HG03064 (cell line): Measurements from ENCODE around the gene UGT1A6.
"Not testable (repeated sequence)": the region's sequence is repeated elsewhere in the genome, so short reads cannot be mapped to it uniquely, and the experiment has no call there.

Experiments used
- ATAC-seq: cut with Tn5 transposase; IDR thresholded peaks from one replicate; pipeline ENCODE4 v1.9.1; 2021; ENCODE audit warnings: low read depth; ENCODE audit not compliant: unreplicated experiment

Gene UGT1A6

GRCh38 chr2:233684640-233685039, 8.1 kb upstream of the UGT1A6 start:
- no peak for ATAC-seq

- ATAC-seq, result no peak
Observed at GRCh38 chr2:233686928-233687327, 5.8 kb upstream of the UGT1A6 start.

- ATAC-seq, result no peak
Observed at GRCh38 chr2:233688341-233688740, 4.3 kb upstream of the UGT1A6 start.

- no peak for ATAC-seq
Observed at GRCh38 chr2:233689031-233689430, 3.7 kb upstream of the UGT1A6 start.

DNA sequence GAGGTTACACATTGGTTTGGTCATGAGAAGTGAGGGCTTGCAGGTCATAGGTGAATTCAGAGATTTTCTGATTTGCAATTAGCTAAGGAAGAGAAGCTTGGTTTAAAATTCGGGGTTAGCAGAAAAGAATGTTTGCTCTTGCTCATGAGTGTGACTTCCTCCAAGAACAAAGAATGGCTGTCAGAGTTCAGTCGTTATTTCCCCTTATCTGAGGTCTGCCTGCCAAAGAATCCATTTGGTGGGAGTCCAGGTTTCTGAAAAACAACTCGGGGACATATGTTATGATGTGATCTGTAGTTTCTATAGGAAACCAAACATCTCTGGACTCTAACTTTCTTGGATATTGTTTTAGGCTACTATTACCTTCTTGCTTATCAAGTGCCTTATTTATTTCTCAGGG, 3.2 kb upstream of the UGT1A6 start:
- ATAC-seq, result no peak

DNA sequence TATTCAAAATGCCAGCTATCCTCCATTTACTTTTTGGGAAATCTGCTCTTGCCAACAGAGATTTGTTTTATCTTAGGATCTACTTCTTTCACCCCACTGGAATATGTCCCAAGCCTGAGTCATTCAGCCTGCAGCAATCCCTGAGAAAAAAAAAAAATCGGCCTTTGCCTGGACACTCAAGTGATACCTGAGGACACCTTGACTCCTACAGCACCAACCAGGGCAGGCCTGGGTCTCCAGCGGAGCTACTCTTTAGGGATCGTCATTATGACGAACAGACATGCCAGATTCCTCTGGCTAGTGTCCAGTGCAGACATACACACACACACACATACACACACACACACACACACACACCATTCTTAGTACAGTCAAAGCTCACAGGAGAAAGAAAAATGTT, 2.2 kb upstream of the UGT1A6 start:
- no peak for ATAC-seq

DNA sequence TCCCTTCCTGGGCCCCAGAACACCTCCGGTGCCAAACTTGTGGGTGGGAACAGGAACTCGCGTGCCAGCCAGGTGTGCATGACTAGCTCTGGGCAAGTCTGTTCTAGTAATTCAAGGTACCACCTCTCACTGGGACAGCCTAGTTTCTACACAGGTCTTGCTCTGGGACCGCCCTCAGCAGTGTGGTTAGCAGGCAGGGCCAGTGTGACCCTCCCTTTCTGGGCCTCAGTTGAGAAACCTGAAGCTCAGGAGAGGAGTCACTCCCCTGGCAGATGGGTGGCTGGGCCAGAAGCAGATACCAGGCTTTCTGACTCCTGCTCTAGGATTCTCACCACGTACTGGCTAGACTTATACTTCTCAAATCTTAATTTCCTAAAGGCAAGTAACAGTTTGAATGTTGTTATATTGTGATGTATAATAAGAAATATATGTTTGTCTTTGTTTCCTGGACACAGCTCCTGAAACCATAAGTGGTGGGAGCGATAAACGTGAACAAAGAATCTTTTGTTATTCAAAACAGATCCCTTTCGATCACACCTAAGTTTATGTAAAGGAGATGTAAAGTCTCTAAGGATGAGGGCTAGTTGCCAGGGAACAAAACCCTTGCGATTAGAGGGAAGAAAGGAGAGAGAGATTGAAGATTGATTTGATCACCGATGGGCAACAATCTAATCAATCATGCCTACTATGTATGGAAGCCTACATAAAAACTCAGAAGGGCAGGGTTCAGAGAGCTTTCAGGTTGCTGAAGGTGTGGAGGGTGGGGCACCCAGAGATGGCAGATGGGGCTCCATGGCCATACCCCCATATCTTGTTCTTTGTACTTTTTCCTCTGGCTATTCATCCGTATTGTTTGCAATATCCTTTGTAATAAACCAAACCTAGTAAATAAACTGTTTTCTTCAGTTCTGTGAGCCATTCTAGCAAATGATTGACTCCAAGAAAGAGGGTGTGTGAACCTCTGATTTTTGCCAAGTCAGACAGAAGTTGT, 952 bp upstream of the UGT1A6 start:
- no peak for ATAC-seq

DNA sequence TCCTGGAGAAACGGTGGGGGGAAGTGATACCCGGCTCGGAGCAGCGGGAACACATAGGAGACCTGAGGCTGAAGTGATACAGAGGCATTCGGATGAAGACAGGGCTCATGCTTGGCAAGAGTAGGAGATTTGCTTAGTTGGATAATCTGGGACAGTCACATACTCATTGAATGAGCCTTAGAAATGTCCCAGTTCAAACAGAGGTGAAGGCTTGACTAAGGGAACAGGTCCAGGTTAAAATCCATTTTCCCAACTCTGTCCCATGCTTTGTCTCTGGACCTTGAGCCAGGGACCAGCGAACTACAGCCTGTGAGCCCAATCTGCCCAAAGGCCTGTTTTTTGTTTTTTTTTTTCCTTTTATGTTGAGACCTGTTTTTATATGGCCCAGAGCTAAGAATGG, 1.3 kb downstream of the UGT1A6 start:
- no peak for ATAC-seq

DNA sequence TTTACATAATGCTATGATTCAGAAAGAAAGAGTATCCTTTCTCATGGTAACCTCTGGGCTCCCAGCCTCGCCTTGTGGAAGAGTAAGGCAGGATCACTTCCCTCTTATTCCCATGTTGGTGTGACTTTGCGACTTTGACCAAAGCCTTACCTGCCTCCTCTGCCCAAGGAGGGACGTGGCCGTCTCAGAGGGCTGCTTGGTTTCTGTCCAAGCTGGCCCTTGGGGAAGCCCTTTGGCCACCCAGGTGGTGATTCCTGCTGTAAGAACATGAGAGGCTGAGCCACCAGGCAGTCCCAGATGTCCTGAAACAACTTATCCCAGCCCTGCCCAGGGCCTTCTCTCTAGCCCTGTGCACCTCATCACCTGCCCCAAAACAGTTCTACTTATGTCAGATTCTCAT, 6.0 kb downstream of the UGT1A6 start:
- ATAC-seq, result no peak

DNA sequence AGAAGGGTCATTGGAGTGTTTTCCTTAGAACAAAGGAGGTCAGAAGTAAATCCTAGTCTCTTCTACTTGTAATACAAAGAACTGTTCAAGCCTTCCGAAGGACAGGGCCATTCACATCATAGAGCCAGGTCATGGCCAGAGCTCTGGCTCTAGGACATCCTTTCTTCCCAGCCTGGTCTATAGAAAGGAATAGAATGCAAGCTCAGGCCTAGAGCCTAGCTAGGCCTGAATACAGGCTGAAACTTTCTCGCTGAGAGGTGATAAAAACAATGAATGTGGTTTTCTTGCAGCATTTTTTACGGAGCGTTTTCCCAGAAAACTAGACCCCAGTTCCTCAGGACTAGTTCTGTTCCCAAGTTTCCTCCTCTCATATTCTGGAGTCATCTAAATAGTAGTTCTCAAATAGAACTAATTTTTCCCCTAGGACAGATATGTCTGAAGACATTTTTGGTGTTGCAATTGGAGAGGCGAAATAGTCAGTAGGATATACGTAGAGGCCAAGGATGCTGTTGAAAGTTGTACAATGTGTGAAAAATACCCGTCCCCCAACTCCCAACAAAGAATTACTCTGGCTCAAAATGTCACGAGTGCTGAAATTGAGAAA, 6.8 kb downstream of the UGT1A6 start:
- ATAC-seq, result no peak

GRCh38 chr2:233700028-233700635, 7.4 kb downstream of the UGT1A6 start:
- ATAC-seq, result no peak

- ATAC-seq, result not testable (repeated sequence)
Observed at GRCh38 chr2:233700842-233701241, 8.2 kb downstream of the UGT1A6 start.

GRCh38 chr2:233702238-233702637, 9.5 kb downstream of the UGT1A6 start:
- ATAC-seq, result no peak

DNA sequence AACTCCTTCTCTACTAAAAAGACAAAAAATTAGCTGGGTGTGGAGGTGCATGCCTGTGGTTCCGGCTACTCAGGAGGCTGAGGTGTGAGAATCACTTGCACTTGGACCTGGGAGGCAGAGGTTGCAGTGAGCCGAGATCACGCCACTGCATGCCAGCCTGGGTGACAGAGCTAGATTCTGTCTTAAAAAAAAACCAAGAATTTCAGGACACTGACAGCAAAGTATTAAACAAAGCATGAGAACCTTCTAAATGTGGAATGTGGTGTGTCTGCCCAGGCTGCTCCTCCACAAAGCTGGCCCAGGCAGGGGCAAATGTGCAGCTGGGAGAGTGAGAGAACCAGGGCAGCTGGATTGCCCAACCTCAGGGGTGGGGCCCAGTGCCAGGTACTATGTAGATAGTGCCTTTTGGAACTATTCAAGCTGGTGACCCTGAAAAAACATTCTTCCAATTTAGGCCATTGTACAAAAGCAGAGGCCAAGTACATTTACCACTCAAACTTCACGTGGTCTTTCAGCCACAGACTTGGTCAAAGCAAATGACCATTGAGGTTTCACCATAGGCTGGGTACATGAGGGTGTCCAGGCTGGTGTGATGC, 13.3 kb downstream of the UGT1A6 start:
- ATAC-seq, result no peak

GRCh38 chr2:233706720-233707119, 14.0 kb downstream of the UGT1A6 start:
- no peak for ATAC-seq

DNA sequence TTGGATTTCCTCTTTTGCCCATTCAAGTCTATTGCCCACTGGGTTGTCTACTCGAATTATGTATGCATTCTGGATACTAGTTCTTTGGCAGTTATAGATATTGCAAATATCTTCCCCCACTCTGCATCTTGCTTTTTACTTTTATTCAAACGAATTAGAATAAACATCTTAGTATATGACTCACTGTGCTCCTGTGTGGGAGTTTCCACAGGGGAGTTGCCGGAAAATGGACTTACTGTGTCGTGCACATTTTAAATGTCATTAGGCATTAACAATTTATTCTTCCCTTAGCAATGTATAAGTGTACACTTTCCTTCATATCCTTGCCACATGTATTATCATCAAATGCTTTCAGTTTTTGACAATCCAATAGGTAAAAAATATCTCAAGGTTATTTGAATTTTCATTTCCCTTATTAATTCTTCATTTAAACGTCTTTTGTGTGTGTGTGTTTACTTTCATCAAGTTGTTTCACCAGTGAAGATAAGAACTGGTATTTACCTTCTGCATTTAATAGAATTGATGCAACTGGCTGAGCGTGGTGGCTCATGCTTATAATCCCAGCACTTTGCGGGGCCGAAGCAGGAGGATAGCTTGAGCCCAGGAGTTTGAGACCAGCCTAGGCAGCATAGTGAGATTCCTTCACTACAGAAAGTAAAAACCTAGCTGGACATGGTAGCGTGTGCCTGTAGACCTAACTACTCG, 15.4 kb downstream of the UGT1A6 start:
- ATAC-seq, result no peak

DNA sequence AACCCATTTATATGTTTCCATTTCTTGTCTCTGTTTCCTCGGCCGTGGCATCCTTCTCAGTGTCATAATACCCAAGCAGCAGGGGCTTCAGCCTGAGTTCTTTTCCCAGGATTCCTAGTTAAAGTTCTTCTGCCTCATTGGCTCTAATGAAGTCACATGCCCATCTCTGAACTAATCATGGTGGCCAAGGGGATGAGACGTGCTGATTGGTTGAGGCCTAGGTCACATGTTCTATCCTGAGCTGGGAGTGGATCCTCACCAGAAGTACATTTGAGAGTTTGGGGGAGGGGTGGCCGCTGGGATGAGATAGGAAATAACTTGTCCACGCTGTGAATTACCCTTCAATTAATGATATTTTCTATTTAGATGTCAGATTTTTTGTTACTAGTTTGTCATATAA, 16.3 kb downstream of the UGT1A6 start:
- no peak for ATAC-seq

DNA sequence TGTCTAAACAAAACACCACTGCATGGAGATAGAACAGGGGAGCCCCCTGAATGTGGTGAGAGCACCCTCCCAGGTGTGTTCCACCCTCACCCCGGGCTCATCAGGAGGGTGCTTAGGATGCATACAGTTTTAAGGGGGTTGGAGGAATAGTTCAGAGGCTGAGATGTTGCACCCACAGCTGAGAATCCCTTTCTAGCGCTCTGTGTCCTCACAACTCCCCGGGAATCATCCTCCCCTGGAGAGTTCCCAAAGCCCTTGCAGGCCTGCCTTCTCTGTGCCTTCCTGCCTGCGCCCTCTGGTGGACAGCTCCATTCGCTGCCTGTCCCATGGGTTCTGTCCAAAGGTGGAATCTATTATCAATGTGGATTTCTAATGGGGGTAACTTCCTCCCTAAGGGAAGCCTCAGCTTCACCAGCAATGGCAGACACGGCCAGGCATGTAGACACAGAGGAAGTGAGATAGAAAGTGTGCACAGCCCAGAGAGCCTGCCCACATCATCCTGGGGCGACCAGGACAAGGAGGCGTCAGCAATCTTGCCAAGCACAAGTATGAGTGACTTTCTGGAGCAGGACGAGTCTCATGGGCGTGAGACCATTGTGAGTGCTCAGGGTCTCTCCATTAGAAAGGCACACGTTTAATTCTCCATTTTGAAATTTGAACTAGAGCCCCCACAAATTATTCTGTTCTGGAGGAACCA, 18.8 kb downstream of the UGT1A6 start:
- no peak for ATAC-seq

GRCh38 chr2:233712611-233713261, 20.0 kb downstream of the UGT1A6 start, which contains the start of gene UGT1A5:
Gene UGT1A5 (plus strand): TSS chr2:233712907. CDS start chr2:233712992, 85 bp downstream.
- ATAC-seq, result no peak
